ENCODE results near the gene CELA1. TPM values are rescaled to one million over a fixed set of nuclear protein-coding genes. Genes with fewer than 3 reads are reported as not detected.
"Not testable (repeated sequence)": the region's sequence is repeated elsewhere in the genome, so short reads cannot be mapped to it uniquely, and the experiment has no call there.

CELA1 gene
- total RNA-seq, 1 donor from 2014 or later = not detected

DNA sequence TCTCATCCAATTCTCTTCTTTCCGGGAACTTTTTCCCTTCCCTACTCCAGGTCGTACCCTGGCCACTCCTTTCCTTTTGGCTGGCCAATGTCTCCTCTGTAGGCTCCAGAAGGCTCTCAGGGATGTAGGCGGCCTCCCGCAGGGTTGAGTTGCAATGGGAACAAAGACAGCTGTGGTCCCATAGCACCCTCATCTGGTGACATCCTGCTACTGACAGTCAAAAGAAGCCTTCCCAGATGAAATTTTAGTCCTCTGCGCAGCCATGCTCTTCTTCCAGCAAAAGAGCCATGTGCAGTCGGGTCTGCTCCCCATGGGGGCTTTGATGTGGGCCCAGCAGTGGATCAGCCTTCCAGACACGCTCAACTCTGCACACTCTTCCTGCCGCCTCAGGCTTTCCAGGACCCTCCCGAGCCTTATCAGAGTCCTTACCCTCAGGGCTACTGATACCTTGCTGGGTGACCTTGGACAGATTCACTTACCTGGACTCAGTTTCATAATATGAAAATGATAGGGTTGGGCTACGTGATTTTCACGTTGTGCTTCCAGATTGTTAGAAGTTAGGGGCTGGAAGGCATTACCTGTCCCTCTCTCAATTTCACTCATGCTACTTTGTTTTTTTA, 5.5 kb upstream of the CELA1 start:
- intact Hi-C loops (cut with micrococcal nuclease) = loop anchor here (1.0 kb wide), 2 partner anchors 527 to 587 kb away; no protein-coding TSS in a partner anchor

GRCh38 chr12:51349026-51349425, 2.5 kb upstream of the CELA1 start:
- intact Hi-C loops (cut with micrococcal nuclease) = no loop called here

DNA sequence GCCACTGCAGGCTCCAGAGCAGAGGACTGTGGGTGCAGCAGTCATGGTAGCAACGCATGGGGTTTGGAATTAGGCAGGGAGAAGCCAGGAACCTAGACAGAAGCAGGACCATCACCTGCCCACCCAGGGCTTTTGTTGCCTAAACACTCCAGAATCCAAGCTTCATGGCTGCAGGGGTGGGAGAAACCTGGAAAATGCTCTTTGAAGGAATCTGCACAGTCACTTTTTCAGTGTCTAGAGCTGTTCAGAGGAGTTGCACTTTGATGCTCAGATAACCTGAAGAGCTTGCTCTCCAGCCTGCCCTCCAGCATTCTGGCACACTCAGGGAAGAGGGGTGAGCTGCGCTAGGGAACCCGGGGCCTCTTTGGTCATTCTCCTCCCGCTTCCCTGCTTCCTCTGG, 1.6 kb upstream of the CELA1 start:
- intact Hi-C loops (cut with micrococcal nuclease) = no loop called here

- intact Hi-C loops (cut with micrococcal nuclease) = no loop called here
Measured at GRCh38 chr12:51345681-51346080, 798 bp downstream of the CELA1 start.

- intact Hi-C loops (cut with micrococcal nuclease) = loop anchor here (5.0 kb wide), 2 partner anchors 36 to 316 kb away; partner anchors contain the start of gene SLC11A2
Measured at GRCh38 chr12:51343201-51343600, 3.3 kb downstream of the CELA1 start.

- intact Hi-C loops (cut with micrococcal nuclease) = loop anchor here (5.0 kb wide), 2 partner anchors 35 to 315 kb away; partner anchors contain the start of gene SLC11A2
Measured at GRCh38 chr12:51342416-51342815, 4.1 kb downstream of the CELA1 start.

DNA sequence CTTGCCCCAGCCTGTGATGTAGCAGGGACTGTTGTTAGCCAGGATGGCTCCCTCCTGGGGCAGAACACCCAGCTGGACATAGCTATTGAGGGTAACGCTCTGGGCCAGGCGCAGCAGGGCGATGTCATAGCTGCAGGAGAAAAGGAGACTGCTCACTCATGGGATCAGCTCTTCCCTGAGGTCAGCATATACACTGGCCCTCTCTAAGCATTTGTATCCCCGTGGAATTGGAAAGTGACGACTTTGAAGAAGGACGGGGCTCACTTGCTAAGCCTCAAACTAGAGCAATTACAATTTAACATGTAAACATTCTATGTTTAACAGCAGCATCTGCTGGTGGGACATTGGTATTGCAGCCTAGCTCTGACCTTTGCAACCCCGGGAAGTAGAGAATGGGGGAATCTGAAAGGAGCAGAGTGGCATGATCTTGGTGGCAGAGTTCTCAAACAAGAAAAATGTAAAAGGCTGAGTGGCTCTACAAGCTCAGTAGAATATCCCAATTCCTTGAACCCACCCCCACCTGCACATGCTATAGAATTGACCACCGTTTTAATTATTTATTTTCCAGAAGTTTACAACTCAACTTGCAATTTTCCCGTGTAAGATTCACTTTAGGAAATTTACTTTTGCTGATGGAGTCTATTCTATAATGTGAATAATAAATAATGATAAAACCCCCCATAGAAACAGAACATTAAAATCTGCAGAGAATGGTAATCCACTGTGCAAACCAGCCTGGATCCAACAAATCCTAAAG, 5.0 kb downstream of the CELA1 start:
- intact Hi-C loops (cut with micrococcal nuclease) = loop anchor here (1.0 to 5.0 kb wide), 14 partner anchors 14 to 576 kb away; partner anchors contain the start of genes CSRNP2, DAZAP2, LETMD1 and POU6F1

DNA sequence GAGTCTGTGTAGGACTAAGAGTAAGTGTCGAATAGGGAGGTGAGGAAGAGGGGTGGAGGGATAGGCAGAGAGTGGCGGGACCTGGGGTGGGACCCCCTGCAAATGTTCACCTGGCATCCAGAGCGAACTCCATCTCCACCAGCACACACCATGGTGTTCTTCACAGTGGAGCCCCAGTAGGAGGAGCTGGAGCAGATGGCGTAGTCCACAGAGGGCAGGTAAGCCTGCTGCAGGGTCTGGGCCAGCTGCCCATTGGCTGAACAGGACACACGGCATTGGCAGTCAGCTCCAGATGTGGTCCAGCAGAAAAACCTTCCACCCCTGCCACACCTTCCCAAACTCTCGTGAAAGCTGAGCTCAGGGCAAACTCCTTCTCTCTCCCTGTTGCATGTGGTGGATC, 6.7 kb downstream of the CELA1 start:
- intact Hi-C loops (cut with micrococcal nuclease) = loop anchor here (5.0 kb wide), 2 partner anchors 32 to 312 kb away; partner anchors contain the start of gene SLC11A2

DNA sequence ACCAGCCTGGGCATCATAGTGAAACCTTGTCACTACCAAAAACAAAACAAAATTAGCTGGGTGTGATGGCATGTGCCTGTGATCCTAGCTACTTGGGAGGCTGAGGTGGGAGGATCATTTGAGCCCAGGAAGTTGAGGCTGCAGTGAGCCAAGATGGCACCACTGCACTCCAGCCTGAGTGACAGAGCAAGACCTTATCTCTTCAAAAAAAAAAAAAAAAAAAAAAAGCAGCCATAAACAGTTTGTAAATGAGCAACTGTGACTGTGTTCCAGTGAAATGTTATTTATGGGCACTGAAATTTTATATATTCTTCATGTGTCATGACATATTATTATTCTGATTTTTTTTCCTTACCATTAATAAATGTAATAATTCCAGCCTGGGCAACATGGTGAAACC, 9.1 kb downstream of the CELA1 start:
- intact Hi-C loops (cut with micrococcal nuclease) = not testable (repeated sequence)

DNA sequence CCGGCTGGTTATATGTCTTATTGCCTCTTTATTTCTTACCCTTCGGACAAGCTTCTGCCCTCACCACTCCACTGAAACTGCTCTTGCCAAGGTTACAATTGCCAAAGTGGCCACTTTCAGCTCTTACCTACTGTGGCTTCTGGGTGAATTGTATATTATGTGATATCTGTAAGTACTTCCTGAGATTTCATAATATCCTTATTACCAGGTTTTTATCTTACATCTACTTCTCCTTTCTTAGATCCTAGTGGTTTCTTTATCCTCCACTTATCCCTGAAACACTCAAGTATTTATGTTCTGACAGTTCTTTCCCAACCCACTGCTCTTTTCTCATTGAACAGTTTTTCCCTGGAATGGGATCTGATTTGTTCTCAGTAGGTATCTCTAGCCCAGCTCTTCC, 10.5 kb downstream of the CELA1 start:
- intact Hi-C loops (cut with micrococcal nuclease) = no loop called here

DNA sequence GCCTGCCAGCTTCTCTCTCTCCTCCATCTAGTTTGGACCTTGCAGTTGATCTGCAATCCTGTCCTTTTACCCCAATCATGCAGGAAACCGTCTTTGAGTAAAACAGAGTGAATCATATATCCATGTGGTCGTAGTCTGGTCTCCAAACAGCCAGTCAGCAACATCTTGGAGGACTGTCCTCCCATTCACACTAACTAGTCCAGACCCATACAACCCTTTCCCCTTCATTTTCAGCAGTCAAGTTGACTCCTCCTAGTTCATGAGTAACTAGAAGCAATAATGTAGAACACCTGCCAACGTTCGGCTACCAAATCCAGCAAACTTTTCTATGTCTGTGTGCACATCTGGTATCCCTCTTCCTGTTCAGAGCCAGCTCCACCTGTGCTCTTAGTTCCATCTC, 11.7 kb downstream of the CELA1 start:
- intact Hi-C loops (cut with micrococcal nuclease) = no loop called here

DNA sequence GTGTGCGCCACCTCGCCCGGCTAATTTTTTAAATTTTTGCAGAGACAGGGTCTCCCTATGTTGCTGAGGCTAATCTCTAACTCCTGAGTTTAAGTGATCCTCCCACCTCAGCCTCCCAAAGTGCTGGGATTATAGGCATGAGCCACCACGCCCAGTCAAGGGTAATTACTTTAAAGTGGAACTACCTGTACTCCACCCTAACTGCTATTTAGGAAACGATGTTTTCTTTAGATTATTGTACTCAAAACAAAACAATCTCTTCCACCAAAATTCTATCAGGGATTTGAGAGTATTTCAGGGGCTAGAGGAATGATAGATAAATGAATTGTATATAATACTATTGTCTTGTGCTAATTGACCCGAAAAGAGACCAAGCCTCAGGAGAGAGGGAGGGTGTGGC, 12.9 kb downstream of the CELA1 start:
- intact Hi-C loops (cut with micrococcal nuclease) = no loop called here

DNA sequence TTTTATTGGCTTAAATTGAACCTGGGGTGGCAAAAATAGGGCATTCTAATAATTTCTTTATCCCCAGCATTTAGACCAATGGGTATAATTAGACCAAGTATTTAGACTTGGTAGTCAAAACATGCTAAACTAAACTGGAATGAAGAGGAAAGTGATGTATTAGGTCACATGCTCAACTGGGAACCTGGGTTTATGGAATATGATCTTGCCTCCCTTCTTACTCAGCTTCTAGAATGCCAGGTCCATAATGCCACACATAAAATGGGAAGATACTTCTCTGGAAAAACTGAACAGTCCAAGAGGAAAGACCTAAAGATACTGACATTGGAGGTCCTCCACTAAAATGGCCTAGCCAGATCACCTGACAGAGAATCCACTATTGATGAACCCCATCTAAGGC, 16.3 kb downstream of the CELA1 start:
- intact Hi-C loops (cut with micrococcal nuclease) = loop anchor here (1.0 kb wide), 1 partner anchor 11 kb away; no protein-coding TSS in a partner anchor

GRCh38 chr12:51329742-51330141, 16.7 kb downstream of the CELA1 start:
- intact Hi-C loops (cut with micrococcal nuclease) = loop anchor here (1.0 to 10.0 kb wide), 3 partner anchors 10 to 825 kb away; partner anchors contain the start of genes DIP2B and SMAGP

- intact Hi-C loops (cut with micrococcal nuclease) = loop anchor here (10.0 kb wide), 2 partner anchors 54 to 824 kb away; partner anchors contain the start of genes DIP2B and SMAGP
Measured at GRCh38 chr12:51328587-51328986, 17.9 kb downstream of the CELA1 start.

DNA sequence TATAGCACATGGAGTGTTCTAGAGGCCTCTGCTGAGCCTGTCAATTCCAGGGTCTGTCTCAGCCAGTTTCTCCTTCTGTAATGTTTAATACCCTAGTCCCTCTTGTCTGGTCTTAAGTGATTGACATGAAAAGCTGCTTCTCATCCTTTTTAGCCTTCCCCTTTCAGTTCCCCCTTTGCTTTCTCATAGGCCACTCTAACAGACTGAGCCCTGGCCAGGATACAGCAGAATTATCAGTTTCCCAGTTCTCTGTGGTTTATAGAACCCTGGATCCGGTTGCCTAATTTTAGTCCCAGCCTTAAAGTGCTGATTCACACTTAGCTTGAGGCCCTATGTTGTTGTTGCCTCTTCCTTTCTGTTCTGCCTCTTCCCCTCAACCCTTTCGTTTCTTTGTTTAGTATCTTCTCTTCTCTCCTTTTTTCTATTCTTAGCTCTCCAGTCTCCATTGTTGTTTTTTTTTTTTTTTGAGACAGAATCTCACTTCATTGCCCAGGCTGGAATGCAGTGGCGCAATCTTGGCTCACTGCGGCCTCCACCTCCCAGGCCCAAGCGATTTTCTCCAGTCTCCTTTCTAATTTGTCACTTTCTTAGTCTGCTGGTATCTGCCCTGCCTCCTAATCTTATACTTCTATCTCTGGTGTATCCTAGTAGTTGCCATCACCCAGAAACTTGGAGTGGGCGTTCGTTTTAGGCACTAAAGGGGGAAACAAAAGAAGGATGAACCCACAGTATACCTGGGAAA, 19.6 kb downstream of the CELA1 start:
- intact Hi-C loops (cut with micrococcal nuclease) = loop anchor here (1.0 to 10.0 kb wide), 5 partner anchors 14 to 822 kb away; partner anchors contain the start of genes ATF1, CSRNP2, DIP2B and SMAGP

DNA sequence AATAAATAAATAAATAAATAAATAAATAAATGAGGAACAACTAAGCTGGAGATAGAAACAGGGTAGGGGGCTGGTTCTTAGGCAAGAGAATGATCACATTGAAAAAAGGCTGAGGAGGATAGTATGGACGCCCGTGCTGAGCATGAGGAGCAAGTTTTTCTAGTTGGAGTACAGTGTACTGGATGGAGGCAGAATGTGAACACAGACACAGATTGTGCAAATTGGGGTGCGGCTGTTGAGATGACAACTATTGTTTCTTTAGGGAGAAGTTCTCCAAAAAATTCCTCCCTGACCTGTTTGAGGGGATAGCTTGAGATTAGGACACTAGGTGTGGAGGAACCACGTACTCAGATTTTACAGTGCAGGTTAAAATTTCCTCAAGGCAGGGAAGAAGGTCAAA, 21.5 kb downstream of the CELA1 start:
- intact Hi-C loops (cut with micrococcal nuclease) = loop anchor here (10.0 kb wide), 2 partner anchors 50 to 820 kb away; partner anchors contain the start of genes DIP2B and SMAGP

DNA sequence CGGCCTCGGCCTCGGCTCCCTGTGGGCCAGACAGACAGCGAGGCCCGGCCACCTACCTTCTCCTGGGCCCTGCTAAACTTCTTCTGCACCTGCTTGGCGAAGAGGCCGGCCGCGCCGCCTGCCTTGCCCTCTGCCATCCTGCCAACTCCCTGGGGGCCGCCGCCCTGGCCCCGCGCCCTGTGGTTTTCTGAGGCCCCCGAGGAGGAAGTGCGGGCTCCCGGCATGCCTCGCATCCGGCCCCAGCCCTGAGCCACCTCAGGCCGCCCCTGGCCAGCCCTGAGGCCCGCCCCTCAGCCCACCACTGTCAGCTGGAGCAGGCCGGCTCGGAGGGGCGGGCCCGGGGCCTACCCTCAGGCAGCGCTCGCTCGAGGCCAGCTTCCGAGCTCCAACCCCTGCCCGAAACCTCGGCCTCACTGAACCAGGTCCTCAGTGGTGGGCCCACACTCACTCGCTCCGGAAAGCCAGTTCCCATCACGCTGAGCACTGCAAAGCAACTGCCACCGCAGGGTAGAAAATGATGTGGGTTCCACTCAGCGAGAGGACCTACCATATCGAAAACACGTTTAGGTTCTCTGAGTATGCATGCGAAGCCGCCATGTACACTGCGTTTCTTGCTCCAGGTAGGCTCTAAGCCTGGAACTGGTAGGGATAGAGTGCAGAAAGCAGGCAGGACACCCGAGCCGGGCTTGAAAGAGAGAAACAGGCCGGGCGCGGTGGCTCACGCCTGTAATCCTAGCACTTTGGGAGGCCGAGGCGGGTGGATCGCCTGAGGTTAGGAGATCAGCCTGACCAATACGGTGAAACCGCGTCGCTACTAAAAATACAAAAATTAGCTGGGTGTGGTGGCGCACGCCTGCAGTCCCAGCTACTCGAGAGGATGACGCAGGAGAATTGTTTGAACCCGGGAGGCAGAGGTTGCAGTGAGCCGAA, 22.2 kb downstream of the CELA1 start, which contains the start of gene BIN2:
Gene BIN2, minus strand, starts transcription at position 209 of the 930 bp plus-strand sequence. Its CDS starts 72 bp downstream, at position 137.
- intact Hi-C loops (cut with micrococcal nuclease) = loop anchor here (1.0 to 10.0 kb wide), 5 partner anchors 17 to 819 kb away; partner anchors contain the start of genes DIP2B, LETMD1 and SMAGP

DNA sequence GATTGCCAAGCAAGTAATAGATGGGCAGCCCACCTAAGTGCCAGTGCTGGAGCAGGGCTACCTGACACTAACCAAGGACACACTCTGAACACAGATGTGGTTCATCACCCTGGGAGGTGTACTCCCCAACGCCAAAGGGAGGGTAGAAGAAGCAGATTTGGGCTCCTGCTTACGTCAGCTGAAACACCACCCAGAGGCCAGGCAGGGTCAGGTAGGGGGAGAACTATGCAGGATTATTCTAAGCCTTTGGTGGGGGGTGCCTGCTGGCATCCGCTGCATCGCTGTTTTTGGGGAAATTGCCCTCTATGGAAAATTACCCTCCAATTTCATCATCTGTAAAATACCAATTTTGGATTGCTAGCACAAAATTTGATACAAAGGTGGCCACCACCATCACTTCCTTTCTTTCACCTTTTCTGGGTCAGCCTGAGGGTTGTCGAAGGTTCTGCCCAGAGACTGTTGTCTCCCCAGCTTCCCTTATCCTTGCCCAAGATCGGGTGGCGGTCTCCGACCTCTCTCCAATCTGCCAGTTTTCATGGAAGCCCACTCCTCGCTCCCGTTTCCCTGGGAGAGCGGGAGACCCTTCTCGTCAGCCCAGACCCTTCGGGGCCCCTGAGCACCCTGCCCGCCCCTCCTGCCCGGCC, 23.0 kb downstream of the CELA1 start:
- intact Hi-C loops (cut with micrococcal nuclease) = loop anchor here (1.0 to 10.0 kb wide), 5 partner anchors 18 to 819 kb away; partner anchors contain the start of genes DIP2B, LETMD1 and SMAGP
